GM12878 (cell line): ENCODE data around the gene PTPRD. TPM values are rescaled to one million over a fixed set of nuclear protein-coding genes. Genes with fewer than 3 reads are reported as not detected.

ENCODE experiments used
- ATAC-seq: fragments of 200-7000 bp; cut with Tn5 transposase; 3 replicates; pipeline ENCODE4 v1.9.1; 2020; ENCODE audit warnings: mild to moderate bottlenecking, moderate library complexity
- BruUV-seq: library from RNA; stranded (reverse); fragments of 400-500 nt; replicated peaks from 2 replicates; lab custom pipeline; 2021; lab: Mats Ljungman, UMichigan
- CTCF ChIA-PET: fragments of 300-600 bp; sonication (Branson Sonifier 250); formaldehyde crosslinking; extraction: SDS; loops from one replicate; lab custom pipeline; 2021; ENCODE audit warnings: inconsistent platforms; lab: Yijun Ruan, JAX
- POLR2A ChIA-PET: fragments of 350-600 bp; formaldehyde crosslinking; extraction: SDS; loops from one replicate; lab custom pipeline; 2021; ENCODE audit warnings: inconsistent platforms; lab: Charles Lee
- RAD21 ChIA-PET: fragments of 300-600 bp; sonication (Branson Sonifier 250); formaldehyde crosslinking; loops from one replicate; lab custom pipeline; 2023; ENCODE audit warnings: antibody characterized with exemption; ENCODE audit not compliant: unreplicated experiment; lab: Charles Lee
- SMC1A ChIA-PET: fragments of 300-600 bp; sonication (Branson Sonifier 250); formaldehyde crosslinking; loops from one replicate; lab custom pipeline; 2023; ENCODE audit not compliant: unreplicated experiment, uncharacterized antibody; lab: Charles Lee
- DNase-seq: peaks from one replicate; pipeline ENCODE4 v3.0.0-alpha.2; 2011; ENCODE audit warnings: low read depth, low spot score
- FAIRE-seq: peaks from 3 replicates; lab custom pipeline; 2011; peaks lifted over from hg19 to GRCh38; lab: Jason Lieb, UNC
- H2AFZ ChIP-seq: 2 replicates; pipeline ENCODE4 v1.6.0; 2011; ENCODE audit warnings: low read depth, low read length, control low read depth; ENCODE audit not compliant: control insufficient read depth
- H3K27ac ChIP-seq: 2 replicates; pipeline ENCODE4 v1.5.1; 2011; ENCODE audit warnings: control low read depth; ENCODE audit not compliant: control insufficient read depth, insufficient read depth
- H3K27me3 ChIP-seq, 2 experiments: replicated peaks in 1 of 2; 2 replicates each; pipeline versions ENCODE4 v1.6.0 to v1.6.1; 2011; ENCODE audit warnings: low read length in 1 of 2; ENCODE audit not compliant: control insufficient read depth in 2 of 2, insufficient read depth in 2 of 2
- H3K36me3 ChIP-seq, 2 experiments: 2 replicates each; pipeline ENCODE4 v1.5.1; 2011; ENCODE audit warnings: low read length in 1 of 2; ENCODE audit not compliant: control insufficient read depth in 2 of 2, insufficient read depth in 2 of 2
- H3K4me1 ChIP-seq: 2 replicates; pipeline ENCODE4 v1.6.1; 2011; ENCODE audit warnings: mild to moderate bottlenecking, low read length, moderate library complexity, mixed read lengths; ENCODE audit not compliant: control insufficient read depth, insufficient read depth
- H3K4me2 ChIP-seq: 2 replicates; pipeline ENCODE4 v1.6.0; 2011; ENCODE audit warnings: control low read depth; ENCODE audit not compliant: control insufficient read depth, insufficient read depth
- H3K4me3 ChIP-seq: fragments of 200-600 bp; sonication (generic); 2 replicates; pipeline ENCODE4 v1.5.1; 2016
- H3K79me2 ChIP-seq: 2 replicates; pipeline ENCODE4 v1.6.0; 2011; ENCODE audit warnings: low read length; ENCODE audit not compliant: control insufficient read depth, insufficient read depth
- H3K9ac ChIP-seq: 2 replicates; pipeline ENCODE4 v1.8.0; 2011; ENCODE audit warnings: low read length, control low read depth, mixed read lengths; ENCODE audit not compliant: control insufficient read depth, insufficient read depth
- H3K9me3 ChIP-seq: replicated peaks from 3 replicates; pipeline ENCODE4 v1.5.1; 2011; ENCODE audit warnings: mild to moderate bottlenecking, low read length; ENCODE audit not compliant: control insufficient read depth, insufficient read depth
- H4K20me1 ChIP-seq: 2 replicates; pipeline ENCODE4 v1.6.0; 2011; ENCODE audit not compliant: control insufficient read depth, insufficient read depth
- GABPA ChIP-seq: IDR thresholded peaks from 2 replicates; pipeline ENCODE4 v1.6.1; 2014; ENCODE audit warnings: antibody characterized with exemption, low read depth, mild to moderate bottlenecking, inconsistent platforms
- GATAD2B ChIP-seq: fragments of 450-650 bp; conservative IDR thresholded peaks from 2 replicates; pipeline ENCODE4 v1.6.1; 2017; ENCODE audit warnings: low read depth, mild to moderate bottlenecking, moderate library complexity
- MLLT1 ChIP-seq: fragments of 450-650 bp; IDR thresholded peaks from 2 replicates; pipeline ENCODE4 v1.6.1; 2016; ENCODE audit warnings: mild to moderate bottlenecking
- MYB ChIP-seq: fragments of 150-350 bp; IDR thresholded peaks from 2 replicates; pipeline ENCODE4 v1.6.1; 2014; ENCODE audit warnings: mild to moderate bottlenecking, low read depth, low read length, borderline replicate concordance
- WGBS: methylation state at CpG from one replicate; pipeline ENCODE4 v1.1.6; 2016; ENCODE audit warnings: low lambda C conversion rate; ENCODE audit not compliant: insufficient replicate concordance, insufficient coverage; ENCODE audit errors: missing lambda C conversion rate; 5-methylcytosine and 5-hydroxymethylcytosine counted together
- in situ Hi-C: fragments of 300-500 bp; cut with MboI; formaldehyde crosslinking; loops from 9 replicates; pipeline ENCODE4 v1.14.3; 2018; ENCODE audit warnings: mixed read lengths
- intact Hi-C: fragments of 100-400 bp; cut with micrococcal nuclease; formaldehyde crosslinking; loops from one replicate; pipeline ENCODE4 v1.14.2; 2022; ENCODE audit not compliant: unreplicated experiment
- polyA plus RNA-seq, 11 experiments: library from polyadenylated mRNA; depleted of rRNA in 4 of 11; unstranded in 6 of 11; stranded (reverse) in 5 of 11; fragments of >200 nt; fragmentation: Nextera tagmentation in 4 of 11; fragmentation: Illumina TruSeq in 1 of 11; extraction: Ambion mirVana in 4 of 11; extraction: Trizol in 1 of 11; gene quantifications; 1 replicate in 1 of 11; 2 replicates in 10 of 11; pipeline versions ENCODE4 v1.2.1 to v1.2.3, GENCODE V29; 2011 to 2016; ENCODE audit warnings: inconsistent platforms in 2 of 11, missing spikeins in 2 of 11, low read depth in 1 of 11
- total RNA-seq, 4 experiments: library from RNA; depleted of rRNA in 3 of 4; stranded (reverse); fragments of >200 nt in 3 of 4; fragmentation: Illumina TruSeq in 1 of 4; extraction: Trizol in 1 of 4; gene quantifications; 2 replicates each; pipeline versions ENCODE4 v1.2.1 to v1.2.3, GENCODE V29; 2013 to 2021

The PTPRD gene
- total and polyA plus RNA-seq, 10 of the 15 experiments (the other 5 are each of a cell fraction or from before 2014, with no cell fraction given) = under 0.01 to 0.05 (median 0.01) TPM; not detected in 7

DNA sequence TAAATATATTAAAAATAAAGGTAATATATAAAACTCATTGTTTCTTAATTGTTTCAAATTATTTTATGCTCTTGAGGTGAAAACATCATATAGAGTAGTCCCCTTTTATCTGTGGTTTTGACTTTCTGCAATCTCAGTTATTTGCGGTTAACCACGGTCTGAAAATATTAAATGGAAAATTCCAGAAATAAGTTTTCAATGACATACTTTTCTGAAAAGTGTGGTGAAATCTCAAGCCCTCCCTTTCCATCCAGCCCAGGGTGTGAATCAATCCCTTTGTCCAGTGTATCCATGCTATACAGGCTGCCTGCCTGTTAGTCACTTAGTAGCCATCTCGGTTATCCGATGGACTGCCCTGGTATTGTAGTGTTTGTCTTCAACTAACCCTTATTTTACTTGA is 2266.5 kb downstream of the PTPRD start (continued):
- TF ChIP-seq MYB = no peak

DNA sequence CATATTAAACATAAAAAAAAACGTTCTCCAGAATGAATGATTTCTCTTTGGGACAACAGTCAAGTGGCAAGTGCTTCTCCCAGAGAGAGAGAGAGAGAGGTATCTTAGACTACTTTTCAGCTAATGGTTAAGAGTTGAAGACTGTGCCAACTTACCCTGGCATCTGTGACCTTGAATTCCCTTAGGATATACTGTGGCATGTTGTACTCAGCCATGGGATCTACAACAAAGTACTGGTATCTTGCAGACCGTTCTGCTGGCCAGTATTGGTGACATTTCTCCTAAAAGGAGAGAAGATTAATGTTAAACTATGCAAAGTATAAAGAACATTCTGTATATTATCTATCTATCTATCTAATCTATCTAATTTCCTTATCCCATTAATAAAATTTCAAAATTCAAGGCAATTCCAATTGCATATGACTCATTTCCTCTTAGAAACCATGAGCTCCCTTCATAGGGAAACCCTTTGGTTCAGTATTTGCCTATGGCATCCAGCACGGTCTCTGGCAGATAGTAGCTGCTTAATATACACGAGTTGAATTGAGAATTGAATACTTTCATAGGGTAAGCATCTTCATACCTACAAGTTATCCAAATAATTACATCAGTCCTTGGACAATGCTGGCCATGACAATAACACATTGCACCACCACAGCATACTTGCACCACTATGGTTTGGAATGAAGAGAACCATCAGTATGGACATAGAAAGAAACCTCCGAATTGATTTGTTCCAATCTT is 2273.9 kb downstream of the PTPRD start:
- intact Hi-C loops = no loop called here

More for the DNA sequence above, 2273.9 kb downstream of the PTPRD start:
- no peak for FAIRE-seq
- H3K9me3 ChIP-seq = no peaks in the 10 kb centered on the region
- SMC1A ChIA-PET = interaction anchor here (0.9 kb wide), 1 partner anchor 9 kb away, joined by 3 read pairs; no protein-coding TSS in a partner anchor
- no peak overlapping the region for H3K4me3 ChIP-seq
- no peak for ATAC-seq
- no peaks in the 10 kb centered on the region for H3K27me3 ChIP-seq
- H2AFZ ChIP-seq = no peak overlapping the region
- no peaks in the 10 kb centered on the region for H3K36me3 ChIP-seq
- RAD21 ChIA-PET = no interaction called here
- no peaks in the 10 kb centered on the region for H3K79me2 ChIP-seq
- H4K20me1 ChIP-seq = no peaks in the 10 kb centered on the region
- no TSS peak for BruUV-seq
- 17% methylated on average over 5 of the region's 5 CpGs for WGBS
- no peak for TF ChIP-seq MYB
- no peak for TF ChIP-seq MLLT1
- TF ChIP-seq GATAD2B = no peak
- no peak for TF ChIP-seq GABPA
- H3K9ac ChIP-seq = no peak overlapping the region
- POLR2A ChIA-PET = no interaction called here
- DNase-seq = no peak
- no peak overlapping the region for H3K27ac ChIP-seq
- no peak overlapping the region for H3K4me2 ChIP-seq
- in situ Hi-C loops = no loop called here
- CTCF ChIA-PET = no interaction called here
- no peaks in the 10 kb centered on the region for H3K4me1 ChIP-seq
